NCI-H1092 treated with DMSO at 0.1 percent for 48 hours (cell line): ENCODE results near the gene EXOC6.

Source experiments
- DNase-seq: peaks from one replicate; lab custom pipeline; 2025; lab: John Stamatoyannopoulos, UW

Gene EXOC6

GRCh38 chr10:92848441-92849233 lies at the start of gene EXOC6:
TSS of gene EXOC6 (plus strand) at chr10:92848520. CDS start at chr10:92848534, 14 bp downstream.
- DNase-seq: peak; percentile 66

DNA sequence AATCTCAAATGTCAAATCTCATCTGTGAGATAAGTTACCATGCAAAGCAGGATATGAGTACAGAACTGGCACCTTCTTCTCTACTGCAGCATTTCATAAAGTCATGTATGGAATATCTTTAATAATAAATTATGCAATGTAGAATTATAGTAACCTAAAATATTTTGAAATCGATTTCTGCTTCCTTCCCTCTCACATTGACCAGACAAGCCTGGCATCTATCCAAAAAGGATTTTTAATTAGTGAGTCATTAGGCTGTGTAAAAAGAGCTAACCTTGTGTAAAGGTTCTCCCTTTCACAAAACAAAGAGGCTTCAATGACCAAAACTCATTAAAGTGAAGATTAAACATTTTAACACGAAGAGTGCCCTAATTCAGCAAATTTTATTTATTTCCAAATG lies 48.8 kb upstream of the EXOC6 start:
- no peak for DNase-seq

DNA sequence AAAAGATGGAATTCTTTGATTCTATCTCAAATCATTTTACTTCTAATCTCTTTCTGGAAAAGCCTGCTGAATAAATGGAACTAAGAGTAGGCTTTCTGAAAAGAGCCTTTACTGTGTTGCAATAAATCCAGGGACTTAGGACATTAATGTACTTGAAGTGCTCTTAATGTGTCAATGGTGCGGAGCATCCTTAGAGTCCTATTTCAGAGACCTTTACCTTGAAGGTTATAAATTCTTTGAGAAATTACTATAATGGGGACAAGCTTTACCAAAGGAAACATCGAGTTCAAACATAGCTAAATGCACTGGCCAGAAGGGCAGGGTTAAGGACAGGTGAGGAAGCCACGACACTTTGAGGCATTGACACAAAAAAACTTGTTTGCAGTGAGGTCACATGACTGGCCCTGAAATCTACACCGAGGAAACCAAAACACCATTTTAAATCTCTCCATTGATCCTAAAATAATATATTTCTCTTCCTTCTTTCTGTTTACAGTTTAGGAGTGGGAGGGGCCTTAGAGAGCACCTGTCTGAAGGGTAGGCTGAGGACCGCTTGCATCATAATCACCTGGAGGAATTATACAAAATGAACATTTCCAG lies 48.1 kb upstream of the EXOC6 start:
- DNase-seq: peak; percentile 48

GRCh38 chr10:92801978-92802872 lies 46.1 kb upstream of the EXOC6 start:
- no peak for DNase-seq

GRCh38 chr10:92809840-92810239 lies 38.5 kb upstream of the EXOC6 start:
- DNase-seq: no peak

- DNase-seq: no peak
These were observed 37.3 kb upstream of the EXOC6 start for GRCh38 chr10:92810934-92811532.

GRCh38 chr10:92811986-92812385 lies 36.3 kb upstream of the EXOC6 start:
- DNase-seq: no peak

DNA sequence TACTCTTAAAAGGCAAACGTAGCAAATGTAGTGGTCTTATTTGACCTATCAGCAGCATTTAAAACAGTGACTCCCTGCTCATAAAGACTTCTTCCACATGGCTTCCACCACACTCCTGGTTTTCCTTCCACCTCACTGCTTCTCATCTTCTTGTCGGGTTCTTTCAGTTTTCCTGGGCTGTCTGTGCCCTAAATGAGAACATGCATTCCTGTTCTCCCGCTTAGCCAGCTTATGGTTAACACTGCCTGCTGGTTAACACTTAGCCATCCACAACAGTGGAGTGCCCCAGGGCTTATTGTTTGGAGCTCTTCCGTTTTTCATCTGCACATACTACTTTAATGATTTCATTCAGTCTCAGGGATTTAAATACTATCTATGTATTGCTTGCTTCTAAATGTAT lies 34.3 kb upstream of the EXOC6 start:
- no peak for DNase-seq

DNA sequence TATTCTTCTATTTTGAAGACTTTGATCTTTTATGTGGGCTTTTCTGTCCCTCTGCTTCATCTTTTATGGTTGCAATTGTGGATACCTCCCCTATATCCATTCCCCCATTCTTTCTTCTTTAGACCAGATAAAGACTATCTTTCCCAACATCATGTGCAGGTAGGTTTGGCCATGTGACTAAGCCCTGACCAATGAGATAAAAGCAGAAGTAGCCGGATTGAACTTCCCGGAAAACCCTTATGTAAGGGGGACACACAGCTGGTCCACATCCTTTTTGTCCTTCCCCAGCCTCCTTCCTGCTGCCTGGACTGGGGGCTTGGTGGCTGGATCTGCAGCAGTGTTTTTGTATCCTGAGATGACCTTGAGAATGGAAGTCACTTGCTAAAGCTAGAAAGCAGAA lies 33.5 kb upstream of the EXOC6 start:
- no peak for DNase-seq

DNA sequence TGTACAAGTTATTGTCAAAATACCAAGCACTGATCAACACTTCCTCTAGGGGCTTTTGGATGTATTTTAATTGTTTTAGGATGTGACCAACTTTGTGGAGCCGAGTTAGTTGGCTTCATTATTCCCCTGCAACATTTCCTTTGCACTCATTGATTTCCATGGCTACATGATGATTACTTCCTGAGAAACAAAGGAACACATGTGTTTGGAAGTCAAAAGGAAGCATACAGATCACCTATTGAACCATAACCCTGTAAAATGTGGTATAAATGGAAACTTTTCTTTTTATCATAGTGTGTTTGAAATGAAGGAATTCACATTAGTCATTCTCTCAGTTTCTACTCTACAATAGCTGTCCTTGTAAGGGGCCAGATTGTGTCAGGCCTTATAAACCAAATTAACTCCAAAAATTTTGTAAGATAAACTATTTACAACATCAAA lies 32.2 kb upstream of the EXOC6 start:
- no peak for DNase-seq

DNA sequence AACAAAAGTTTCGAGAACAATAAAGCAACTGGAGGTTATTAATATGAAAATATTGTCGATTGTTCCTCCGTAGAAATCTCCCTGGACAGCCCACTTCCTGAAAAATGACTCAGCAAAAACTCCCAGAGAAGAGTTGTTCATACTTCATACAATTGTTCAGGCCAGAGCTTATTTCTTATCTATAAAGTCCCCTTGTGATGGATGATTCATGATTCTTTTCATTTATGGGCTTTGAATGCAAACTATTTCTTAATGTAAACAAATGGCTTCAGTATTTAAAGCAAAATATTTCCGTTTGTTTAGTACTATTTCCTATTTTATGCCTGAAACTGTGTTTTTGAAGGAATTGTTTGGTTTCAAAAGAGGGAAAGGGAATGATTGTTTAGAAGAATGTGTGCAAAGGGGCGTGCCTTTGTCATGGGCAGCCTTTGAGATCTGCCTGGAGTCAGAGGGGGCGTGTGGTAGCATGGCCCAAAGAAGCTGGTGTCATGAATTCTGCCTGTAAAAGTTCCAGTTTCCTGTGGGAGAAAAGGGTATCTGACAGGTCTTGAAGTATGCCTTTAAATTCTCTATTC lies 26.2 kb upstream of the EXOC6 start:
- DNase-seq: no peak

- DNase-seq: no peak
These were observed 25.4 kb upstream of the EXOC6 start for GRCh38 chr10:92822964-92823363.

DNA sequence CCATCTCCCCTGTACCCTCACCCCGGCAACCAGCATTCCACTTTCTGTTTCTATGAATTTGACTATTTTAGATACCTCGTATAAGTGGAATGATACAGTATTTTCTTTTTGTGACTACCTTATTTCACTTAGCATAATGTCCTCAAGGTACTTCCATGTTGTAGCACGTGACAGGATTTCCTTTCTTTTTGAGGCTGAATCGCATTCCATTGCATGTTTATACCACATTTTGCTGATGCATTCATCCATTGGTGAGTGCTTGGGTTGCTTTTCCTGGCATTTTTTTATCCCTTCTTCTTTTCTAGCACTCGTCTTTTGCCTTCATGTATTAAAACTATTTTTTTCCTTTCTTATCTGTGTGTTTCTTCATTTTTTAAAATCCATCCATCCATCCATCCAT lies 22.3 kb upstream of the EXOC6 start:
- no peak for DNase-seq

DNA sequence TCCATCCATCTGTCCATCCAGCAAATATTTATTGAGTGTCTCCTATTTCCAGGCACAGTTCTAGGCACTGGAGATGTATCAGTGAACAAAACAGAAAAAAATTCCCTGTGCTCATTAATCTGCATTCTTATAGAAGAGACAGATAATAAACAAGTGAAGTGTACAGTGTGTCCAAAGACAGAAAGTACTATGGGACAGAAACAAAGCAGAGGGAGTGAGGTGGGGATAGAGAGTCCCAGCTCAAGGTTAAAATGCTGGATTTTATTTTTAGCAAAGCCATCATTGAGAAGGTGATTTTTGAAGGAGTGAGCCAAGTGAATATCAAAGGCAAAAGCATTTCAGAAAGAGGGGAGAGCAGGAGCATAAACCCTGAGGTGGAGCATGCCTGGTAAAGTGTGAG lies 21.8 kb upstream of the EXOC6 start:
- DNase-seq: no peak

- DNase-seq: no peak
These were observed 19.1 kb upstream of the EXOC6 start for GRCh38 chr10:92829042-92829785.

DNA sequence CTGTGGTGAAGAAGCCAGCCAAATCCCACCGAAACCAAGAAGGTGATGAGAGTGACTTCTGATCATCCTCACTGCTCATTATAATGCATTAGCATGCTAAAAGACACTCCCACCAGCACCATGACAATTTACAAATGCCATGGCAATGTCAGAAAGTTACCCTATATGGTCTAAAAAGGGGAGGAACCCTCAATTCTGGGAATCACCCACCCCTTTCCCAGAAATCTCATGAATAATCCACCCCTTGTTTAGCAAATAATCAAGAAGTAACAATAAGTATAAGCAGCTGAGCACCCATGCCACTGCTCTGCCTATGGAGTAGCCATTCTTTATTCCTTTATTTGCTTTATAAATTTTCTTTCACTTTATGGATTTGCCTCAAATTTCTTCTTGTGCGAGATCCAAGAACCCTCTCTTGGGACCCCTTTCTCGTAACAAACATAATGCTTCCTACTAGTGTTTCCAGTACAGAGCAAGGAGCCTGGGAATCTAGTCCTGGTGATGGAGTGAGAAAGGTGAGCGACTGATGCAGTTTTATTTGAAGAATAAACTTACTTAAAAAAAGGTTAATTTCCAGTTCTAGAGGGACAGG lies 18.4 kb upstream of the EXOC6 start:
- no peak for DNase-seq

GRCh38 chr10:92830478-92831389 lies 17.6 kb upstream of the EXOC6 start:
- DNase-seq: no peak

DNA sequence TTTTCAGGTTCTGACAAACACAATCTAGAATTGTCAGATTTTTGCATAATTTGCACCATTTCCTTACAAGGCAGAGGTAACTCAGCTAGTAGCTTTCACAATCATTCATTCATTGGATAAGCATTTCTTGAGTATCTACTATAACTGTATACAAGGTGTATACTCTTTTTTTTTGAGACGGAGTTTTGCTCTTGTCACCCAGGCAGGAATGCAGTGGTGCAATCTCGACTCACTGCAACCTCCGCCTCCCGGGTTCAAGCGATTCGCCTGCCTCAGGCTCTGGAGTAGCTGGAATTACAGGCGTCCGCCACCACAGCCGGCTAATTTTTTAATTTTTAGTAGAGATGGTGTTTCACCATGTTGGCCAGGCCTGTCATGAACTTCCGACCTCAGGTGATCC lies 16.2 kb upstream of the EXOC6 start:
- DNase-seq: no peak

DNA sequence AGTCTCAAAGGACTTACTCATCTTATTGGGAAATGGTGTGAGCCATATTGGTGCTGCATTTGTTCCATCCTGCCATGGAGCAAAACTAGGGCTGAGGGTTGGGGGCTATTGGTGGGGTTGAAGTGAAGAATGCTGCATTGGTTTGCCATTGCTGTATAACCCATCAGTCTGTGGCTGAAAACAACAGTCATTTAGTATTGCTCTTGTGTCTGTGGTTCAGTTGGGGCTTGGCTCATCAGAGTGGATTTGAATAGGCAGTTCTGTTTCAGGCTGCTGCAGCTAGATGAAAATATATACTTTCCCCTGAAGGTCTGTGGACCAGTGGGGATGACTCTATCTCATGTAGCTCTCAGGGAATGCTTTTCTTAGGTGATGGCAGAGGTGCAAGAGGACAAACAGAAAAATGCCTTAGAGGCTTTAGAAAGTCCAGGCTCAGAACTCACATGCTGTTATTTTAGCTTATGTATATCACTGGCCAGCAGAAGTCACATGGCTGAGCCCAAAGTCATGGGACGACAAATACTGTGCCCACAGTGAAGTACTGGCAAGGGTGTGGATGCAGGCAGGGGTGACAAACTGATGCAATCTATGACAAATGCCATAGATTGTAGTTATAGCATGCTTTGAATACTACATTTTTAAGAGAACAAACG lies 15.2 kb upstream of the EXOC6 start:
- DNase-seq: no peak
